ENCODE measurements around the gene PRKN.
A peak's percentile ranks its signal among the peaks of the same experiment; 100 is the strongest.

PRKN gene

GRCh38 chr6:162157167-162157870 is 570.2 kb downstream of the PRKN start:
- DNase-seq = no peak

- no peak for DNase-seq
Observed at GRCh38 chr6:162156146-162156545, 571.4 kb downstream of the PRKN start.

GRCh38 chr6:162154930-162155329 is 572.6 kb downstream of the PRKN start:
- DNase-seq = no peak

- no peak for DNase-seq
Observed at GRCh38 chr6:162154001-162154400, 573.6 kb downstream of the PRKN start.

- no peak for DNase-seq
Observed at GRCh38 chr6:162153120-162153519, 574.4 kb downstream of the PRKN start.

GRCh38 chr6:162151021-162151665 is 576.4 kb downstream of the PRKN start:
- DNase-seq = no peak

- DNase-seq = no peak
Observed at GRCh38 chr6:162150295-162150694, 577.3 kb downstream of the PRKN start.

GRCh38 chr6:162149786-162150185 is 577.8 kb downstream of the PRKN start:
- no peak for DNase-seq

GRCh38 chr6:162147805-162148204 is 579.8 kb downstream of the PRKN start:
- DNase-seq = no peak

GRCh38 chr6:162147281-162147680 is 580.3 kb downstream of the PRKN start:
- DNase-seq = no peak

GRCh38 chr6:162140251-162140852 is 587.2 kb downstream of the PRKN start:
- no peak for DNase-seq

GRCh38 chr6:162125659-162126058 is 601.9 kb downstream of the PRKN start:
- no peak for DNase-seq

- DNase-seq = no peak
Observed at GRCh38 chr6:162124710-162125435, 602.7 kb downstream of the PRKN start.

- DNase-seq = no peak
Observed at GRCh38 chr6:162123797-162124196, 603.8 kb downstream of the PRKN start.

GRCh38 chr6:162119341-162119740 is 608.2 kb downstream of the PRKN start:
- DNase-seq = no peak

GRCh38 chr6:162118706-162119105 is 608.9 kb downstream of the PRKN start:
- DNase-seq = no peak

GRCh38 chr6:162116902-162117525 is 610.6 kb downstream of the PRKN start:
- DNase-seq = no peak

GRCh38 chr6:162109480-162110050 is 618.0 kb downstream of the PRKN start:
- no peak for DNase-seq

GRCh38 chr6:162108041-162108440 is 619.5 kb downstream of the PRKN start:
- DNase-seq = no peak

GRCh38 chr6:162100096-162100495 is 627.5 kb downstream of the PRKN start:
- no peak for DNase-seq

- peak; percentile 9 to 13 for DNase-seq
Observed at GRCh38 chr6:162099685-162100084, 627.9 kb downstream of the PRKN start.

GRCh38 chr6:162092816-162093502 is 634.6 kb downstream of the PRKN start:
- DNase-seq = no peak

All from stimulated activated CD4-positive, alpha-beta T cell treated with anti-CD3 and anti-CD28 coated beads, Interleukin-4, amount 100 ng/mL, for 4 hours (primary cell).